ENCODE results near the gene PTPRM.

The PTPRM gene

GRCh38 chr18:7931763-7932162 is 364.6 kb downstream of the PTPRM start:
- Histone ChIP-seq H3K36me3 (ENCODE audit: control insufficient read depth, insufficient read depth, low read length) (no peaks in the 10 kb centered on the region), H3K4me1 (ENCODE audit: control insufficient read depth, insufficient read depth, low read length, poor library complexity, severe bottlenecking) (no peaks in the 10 kb centered on the region), H3K4me3 (ENCODE audit: extremely low read depth, insufficient read depth, low read length, poor library complexity, severe bottlenecking) (no peak overlapping the region), H3K9me3 (ENCODE audit: control insufficient read depth, low read length) (no peaks in the 10 kb centered on the region), H3K27ac (ENCODE audit: low read depth, low read length, severe bottlenecking) (no peak overlapping the region)
- WGBS, 2 experiments (ENCODE audit: insufficient coverage in 2 of 2), result 83 to 94% methylated on average over 1 to 2 of the region's 3 CpGs

DNA sequence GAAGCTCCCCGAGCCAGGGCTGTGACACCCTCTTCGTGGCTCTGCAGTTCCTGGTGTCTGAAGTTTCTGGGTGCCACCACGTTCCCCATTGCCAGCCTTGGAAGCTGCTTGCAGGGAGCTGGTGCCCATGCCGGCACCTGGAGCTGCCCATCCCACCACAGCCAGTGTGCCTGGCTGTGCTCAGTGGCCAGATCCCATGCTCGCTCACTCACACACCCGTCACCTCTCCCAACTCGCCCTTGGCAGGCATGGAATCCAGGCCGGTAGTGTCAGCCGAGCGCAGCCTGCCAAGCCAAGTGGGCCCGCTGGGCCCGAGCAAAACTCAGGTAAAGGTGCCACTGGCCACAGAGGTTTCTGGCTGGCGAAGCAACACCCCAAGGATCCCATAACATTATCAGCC is 370.2 kb downstream of the PTPRM start:
- Histone ChIP-seq H3K27ac (ENCODE audit: low read depth, low read length, severe bottlenecking) (no peak overlapping the region), H3K4me1 (ENCODE audit: control insufficient read depth, insufficient read depth, low read length, poor library complexity, severe bottlenecking) (no peaks in the 10 kb centered on the region), H3K9me3 (ENCODE audit: control insufficient read depth, low read length) (no peaks in the 10 kb centered on the region), H3K36me3 (ENCODE audit: control insufficient read depth, insufficient read depth, low read length) (no peaks in the 10 kb centered on the region), H3K4me3 (ENCODE audit: extremely low read depth, insufficient read depth, low read length, poor library complexity, severe bottlenecking) (no peak overlapping the region)
- WGBS, 2 experiments (ENCODE audit: insufficient coverage in 2 of 2), result 87 to 91% methylated on average over 9 to 10 of the region's 13 CpGs

DNA sequence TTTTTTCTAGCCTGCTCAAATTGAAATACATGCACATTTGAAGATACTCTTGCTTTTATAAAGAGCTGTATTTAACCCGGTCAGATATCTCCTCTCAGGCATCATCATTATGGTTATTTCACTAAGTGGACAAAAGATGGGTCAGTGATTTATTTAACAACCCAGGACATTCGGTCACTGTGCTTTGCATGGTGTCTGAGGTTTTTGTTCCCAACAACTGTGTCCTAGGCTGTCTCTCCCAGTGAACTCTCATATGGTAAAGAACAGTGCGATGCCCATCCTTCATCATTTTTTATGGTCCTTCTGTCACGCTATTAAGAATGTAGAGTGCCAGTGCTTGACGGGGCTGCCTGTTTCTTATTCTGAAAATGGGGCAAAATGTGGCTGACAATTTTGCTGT is 372.4 kb downstream of the PTPRM start:
- H3K4me1 ChIP-seq (ENCODE audit: control insufficient read depth, insufficient read depth, low read length, poor library complexity, severe bottlenecking), result no peaks in the 10 kb centered on the region
- 89% methylated on average over 3 to 5 of the region's 5 CpGs for WGBS, 2 experiments (ENCODE audit: insufficient coverage in 2 of 2)
- H3K36me3 ChIP-seq (ENCODE audit: control insufficient read depth, insufficient read depth, low read length), result no peaks in the 10 kb centered on the region
- no peaks in the 10 kb centered on the region for H3K9me3 ChIP-seq (ENCODE audit: control insufficient read depth, low read length)
- no peak overlapping the region for H3K27ac ChIP-seq (ENCODE audit: low read depth, low read length, severe bottlenecking)
- no peak overlapping the region for H3K4me3 ChIP-seq (ENCODE audit: extremely low read depth, insufficient read depth, low read length, poor library complexity, severe bottlenecking)

GRCh38 chr18:7940379-7940778 is 373.3 kb downstream of the PTPRM start:
- 60 to 80% methylated on average over 1 of the region's 5 CpGs for WGBS, 2 experiments (ENCODE audit: insufficient coverage in 2 of 2)
- no peak overlapping the region for H3K4me3 ChIP-seq (ENCODE audit: extremely low read depth, insufficient read depth, low read length, poor library complexity, severe bottlenecking)
- no peaks in the 10 kb centered on the region for H3K36me3 ChIP-seq (ENCODE audit: control insufficient read depth, insufficient read depth, low read length)
- peaks cover under 1% of the 10 kb centered on the region for H3K4me1 ChIP-seq (ENCODE audit: control insufficient read depth, insufficient read depth, low read length, poor library complexity, severe bottlenecking)
- no peaks in the 10 kb centered on the region for H3K9me3 ChIP-seq (ENCODE audit: control insufficient read depth, low read length)
- H3K27ac ChIP-seq (ENCODE audit: low read depth, low read length, severe bottlenecking), result no peak overlapping the region

GRCh38 chr18:7940971-7941370 is 373.9 kb downstream of the PTPRM start:
- WGBS, 2 experiments (ENCODE audit: insufficient coverage in 2 of 2), result 55 to 58% methylated on average over 2 of the region's 4 CpGs
- no peaks in the 10 kb centered on the region for H3K9me3 ChIP-seq (ENCODE audit: control insufficient read depth, low read length)
- H3K4me1 ChIP-seq (ENCODE audit: control insufficient read depth, insufficient read depth, low read length, poor library complexity, severe bottlenecking), result peaks cover 7% of the 10 kb centered on the region
- H3K36me3 ChIP-seq (ENCODE audit: control insufficient read depth, insufficient read depth, low read length), result no peaks in the 10 kb centered on the region
- H3K4me3 ChIP-seq (ENCODE audit: extremely low read depth, insufficient read depth, low read length, poor library complexity, severe bottlenecking), result no peak overlapping the region
- no peak overlapping the region for H3K27ac ChIP-seq (ENCODE audit: low read depth, low read length, severe bottlenecking)

DNA sequence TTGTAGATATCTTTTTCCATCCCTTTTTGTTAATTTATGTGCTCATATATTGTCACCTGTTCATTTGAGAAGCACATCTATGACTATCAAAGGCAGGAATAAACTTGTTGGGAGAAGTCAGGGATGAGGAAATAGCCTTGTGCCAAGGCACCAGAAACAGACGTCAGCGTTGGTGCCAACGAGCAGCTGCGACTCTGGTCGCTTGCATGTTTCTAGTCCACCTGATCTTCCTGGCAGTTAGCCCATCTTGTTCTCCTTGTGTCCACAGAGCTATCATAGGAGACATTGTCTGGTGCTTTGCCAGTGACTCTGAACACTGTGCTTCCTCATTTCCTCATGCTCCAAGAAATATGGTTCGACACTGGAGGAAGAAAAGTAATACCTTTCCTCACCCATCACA is 374.4 kb downstream of the PTPRM start:
- no peaks in the 10 kb centered on the region for H3K36me3 ChIP-seq (ENCODE audit: control insufficient read depth, insufficient read depth, low read length)
- no peak overlapping the region for H3K27ac ChIP-seq (ENCODE audit: low read depth, low read length, severe bottlenecking)
- no peaks in the 10 kb centered on the region for H3K9me3 ChIP-seq (ENCODE audit: control insufficient read depth, low read length)
- peaks cover 12% of the 10 kb centered on the region for H3K4me1 ChIP-seq (ENCODE audit: control insufficient read depth, insufficient read depth, low read length, poor library complexity, severe bottlenecking)
- WGBS, 2 experiments (ENCODE audit: insufficient coverage in 2 of 2), result 90 to 98% methylated on average over 5 of the region's 6 CpGs
- H3K4me3 ChIP-seq (ENCODE audit: extremely low read depth, insufficient read depth, low read length, poor library complexity, severe bottlenecking), result no peak overlapping the region

GRCh38 chr18:7945882-7946281 is 378.8 kb downstream of the PTPRM start:
- H3K27ac ChIP-seq (ENCODE audit: low read depth, low read length, severe bottlenecking), result peak overlapping the region; percentile 47
- no peaks in the 10 kb centered on the region for H3K9me3 ChIP-seq (ENCODE audit: control insufficient read depth, low read length)
- H3K36me3 ChIP-seq (ENCODE audit: control insufficient read depth, insufficient read depth, low read length), result no peaks in the 10 kb centered on the region
- H3K4me3 ChIP-seq (ENCODE audit: extremely low read depth, insufficient read depth, low read length, poor library complexity, severe bottlenecking), result no peak overlapping the region
- peaks cover 14% of the 10 kb centered on the region for H3K4me1 ChIP-seq (ENCODE audit: control insufficient read depth, insufficient read depth, low read length, poor library complexity, severe bottlenecking)
- 72% methylated on average over 2 of the region's 3 CpGs; no CpG with 5 or more reads in 1 of the 2 experiments for WGBS, 2 experiments (ENCODE audit: insufficient coverage in 2 of 2)

DNA sequence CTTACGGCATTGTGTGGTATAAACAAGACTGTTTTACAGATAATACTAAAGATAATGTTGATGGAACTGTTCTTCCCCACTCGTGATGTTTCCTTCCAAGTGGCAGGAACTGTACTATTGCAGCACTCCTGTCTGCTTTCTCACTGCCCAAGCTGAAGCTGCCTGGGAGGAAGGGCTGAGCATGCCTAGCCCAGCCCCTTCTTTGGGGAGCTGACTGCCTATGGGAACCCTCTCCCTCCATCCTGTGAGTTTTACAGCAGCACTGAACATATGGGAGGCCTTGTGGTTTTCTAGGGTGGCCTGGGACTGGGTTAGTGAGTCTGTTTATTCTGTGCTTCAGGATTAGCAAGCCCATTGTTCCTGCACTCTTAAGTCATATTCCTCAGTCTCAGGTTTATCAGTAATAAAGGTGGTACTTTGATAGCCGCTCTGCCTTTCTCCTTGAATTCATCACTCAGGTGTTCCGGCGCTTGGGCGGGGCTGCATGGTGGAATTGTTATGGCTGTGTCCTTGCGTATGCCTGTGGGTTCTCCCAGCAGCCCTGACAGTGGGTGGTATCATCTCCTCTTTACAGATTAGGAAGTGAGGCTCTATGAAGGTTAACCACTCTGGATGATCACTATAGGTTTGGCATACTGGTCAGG is 379.7 kb downstream of the PTPRM start:
- H3K4me3 ChIP-seq (ENCODE audit: extremely low read depth, insufficient read depth, low read length, poor library complexity, severe bottlenecking), result peak overlapping the region; percentile 22
- peak overlapping the region; percentile 61 for H3K27ac ChIP-seq (ENCODE audit: low read depth, low read length, severe bottlenecking)
- peaks cover 14% of the 10 kb centered on the region for H3K4me1 ChIP-seq (ENCODE audit: control insufficient read depth, insufficient read depth, low read length, poor library complexity, severe bottlenecking)
- 74 to 100% methylated on average over 1 to 7 of the region's 7 CpGs for WGBS, 2 experiments (ENCODE audit: insufficient coverage in 2 of 2)
- no peaks in the 10 kb centered on the region for H3K9me3 ChIP-seq (ENCODE audit: control insufficient read depth, low read length)
- no peaks in the 10 kb centered on the region for H3K36me3 ChIP-seq (ENCODE audit: control insufficient read depth, insufficient read depth, low read length)

DNA sequence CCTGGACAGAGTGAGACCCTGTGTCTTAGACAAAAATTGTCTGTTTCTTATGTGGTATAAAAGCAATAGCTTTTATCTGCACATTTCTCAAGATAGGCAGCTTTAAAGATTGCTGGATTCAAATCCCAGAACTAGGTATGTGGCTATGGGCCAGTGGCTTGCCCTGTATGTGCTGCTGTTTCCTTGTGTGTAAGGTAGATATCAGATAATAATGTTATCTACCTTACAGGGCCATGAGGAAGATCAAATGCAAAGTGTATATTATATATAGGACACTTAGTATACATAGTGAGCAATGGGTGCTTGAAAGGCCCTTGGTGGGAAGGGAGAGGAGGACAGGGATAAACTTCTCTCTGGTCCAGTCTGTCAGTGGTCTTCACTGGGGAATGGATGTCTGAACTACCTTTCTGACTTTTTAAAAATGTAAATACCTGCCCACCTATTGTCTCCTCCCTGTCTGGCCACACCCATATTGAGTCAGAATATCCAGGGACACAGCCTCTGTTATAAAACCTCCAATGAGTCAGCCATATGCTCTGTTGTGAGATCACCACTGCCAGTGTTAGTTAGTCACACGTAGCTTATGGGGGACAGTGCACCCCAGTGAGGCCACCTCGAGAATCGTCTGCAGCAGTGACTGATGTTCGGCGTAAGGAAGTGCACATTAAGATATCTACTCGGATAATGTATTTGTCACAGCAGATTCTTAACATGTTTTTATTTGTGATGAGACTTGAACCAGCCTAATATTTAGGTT is 383.4 kb downstream of the PTPRM start:
- Histone ChIP-seq H3K4me1 (ENCODE audit: control insufficient read depth, insufficient read depth, low read length, poor library complexity, severe bottlenecking) (peaks cover 11% of the 10 kb centered on the region), H3K4me3 (ENCODE audit: extremely low read depth, insufficient read depth, low read length, poor library complexity, severe bottlenecking) (no peak overlapping the region), H3K9me3 (ENCODE audit: control insufficient read depth, low read length) (no peaks in the 10 kb centered on the region), H3K27ac (ENCODE audit: low read depth, low read length, severe bottlenecking) (no peak overlapping the region), H3K36me3 (ENCODE audit: control insufficient read depth, insufficient read depth, low read length) (no peaks in the 10 kb centered on the region)
- WGBS, 2 experiments (ENCODE audit: insufficient coverage in 2 of 2), result 87 to 90% methylated on average over 5 to 6 of the region's 6 CpGs

DNA sequence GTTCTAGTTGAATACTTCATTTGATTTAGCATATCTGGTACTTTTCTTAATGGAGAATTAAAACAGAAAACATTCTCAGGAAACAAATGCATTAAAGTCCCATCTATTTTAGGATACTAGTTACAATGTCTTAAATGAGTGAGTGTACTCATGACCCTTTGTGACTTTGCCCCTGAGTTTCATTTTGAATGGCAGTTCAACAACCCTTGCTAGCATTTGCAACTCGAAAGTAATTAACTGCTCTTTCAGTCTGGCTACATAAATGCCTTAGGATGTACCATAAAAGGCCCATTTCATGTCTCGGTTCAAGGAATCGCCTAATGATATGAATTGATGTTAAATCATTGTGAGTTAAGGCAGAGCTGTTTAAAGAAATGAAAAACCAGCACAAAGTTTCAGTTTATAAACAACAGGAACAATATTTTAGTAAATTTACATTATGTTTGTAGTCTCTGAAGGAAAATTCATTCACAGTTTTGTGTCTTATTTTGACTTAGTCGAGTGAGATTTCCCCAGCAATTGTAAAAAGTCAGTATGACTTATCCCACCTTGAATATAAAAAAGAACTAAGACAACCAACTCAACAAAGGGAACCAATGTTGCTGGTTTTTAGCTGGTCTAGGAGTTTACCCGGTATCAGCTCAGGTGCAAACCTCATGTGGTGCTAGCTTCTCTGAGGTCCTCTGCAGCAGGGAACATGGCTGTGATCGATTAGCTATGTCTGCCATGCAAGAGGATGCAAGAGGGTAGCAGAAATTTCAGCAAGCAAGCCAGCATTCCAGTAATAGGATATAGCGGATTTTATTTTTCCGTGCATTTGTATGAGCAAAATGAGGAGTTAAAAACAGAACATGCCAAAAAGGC is 386.2 kb downstream of the PTPRM start:
- Histone ChIP-seq H3K36me3 (ENCODE audit: control insufficient read depth, insufficient read depth, low read length) (no peaks in the 10 kb centered on the region), H3K4me3 (ENCODE audit: extremely low read depth, insufficient read depth, low read length, poor library complexity, severe bottlenecking) (no peak overlapping the region), H3K4me1 (ENCODE audit: control insufficient read depth, insufficient read depth, low read length, poor library complexity, severe bottlenecking) (no peaks in the 10 kb centered on the region), H3K27ac (ENCODE audit: low read depth, low read length, severe bottlenecking) (no peak overlapping the region), H3K9me3 (ENCODE audit: control insufficient read depth, low read length) (no peaks in the 10 kb centered on the region)
- WGBS, 2 experiments (ENCODE audit: insufficient coverage in 2 of 2), result 90 to 100% methylated on average over 2 to 4 of the region's 8 CpGs

Measured in mesodermal cell (in vitro differentiated cells).